DOHH2 (cell line): Measurements from ENCODE around the gene TRMT11.

Experiments used
- CTCF ChIP-seq: fragments of 200-600 bp; sonication (generic); IDR thresholded peaks from one replicate; pipeline ENCODE4 v1.5.1; 2014; ENCODE audit warnings: antibody characterized with exemption, mild to moderate bottlenecking, low read depth, low read length; ENCODE audit not compliant: poor library complexity, severe bottlenecking
- EZH2phosphoT487 ChIP-seq: fragments of 200-600 bp; sonication (generic); IDR thresholded peaks from 2 replicates; pipeline ENCODE4 v1.6.1; 2017; ENCODE audit warnings: borderline replicate concordance, mild to moderate bottlenecking, antibody characterized with exemption, low read length, moderate library complexity, mixed read lengths

DNA sequence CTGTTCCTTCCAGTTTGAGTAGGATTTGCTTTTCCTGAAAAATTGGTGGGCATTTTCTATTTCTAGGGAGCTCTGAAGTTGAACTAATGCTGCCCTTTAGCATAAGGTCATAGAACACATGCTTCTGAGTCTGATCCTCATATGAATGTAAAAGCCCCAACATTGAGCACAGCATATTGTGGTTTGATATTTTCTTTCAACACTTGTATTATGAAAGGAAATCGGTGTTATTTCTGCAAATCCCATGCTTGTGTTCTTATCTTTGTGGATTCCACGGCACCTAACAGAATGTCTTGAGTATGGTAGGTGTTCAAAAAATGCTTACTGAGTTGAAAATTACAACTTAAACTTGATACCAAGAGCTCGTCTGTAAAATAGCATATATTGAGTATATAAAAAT is 85.8 kb downstream of the TRMT11 start:
- TF ChIP-seq CTCF (no peak), EZH2phosphoT487 (no peak)
